GM23338 (cell line): ENCODE data around the gene UNK.

Experiments
- CREB1 ChIP-seq: fragments of 250-450 bp; sonication (Bioruptor Pico); IDR thresholded peaks from 2 replicates; pipeline ENCODE4 v1.5.0; 2020; ENCODE audit warnings: low read depth, mild to moderate bottlenecking, moderate library complexity
- POLR2AphosphoS5 ChIP-seq: IDR thresholded peaks from 2 replicates; pipeline ENCODE4 v1.6.1; 2016; ENCODE audit warnings: antibody characterized with exemption, low read depth
- STAT1 ChIP-seq: IDR thresholded peaks from one replicate; pipeline ENCODE4 v1.6.1; 2016; ENCODE audit warnings: antibody characterized with exemption; ENCODE audit not compliant: unreplicated experiment
- TF ChIP-seq, protein P1 (sequence below), 2 experiments: fragments of 200-600 bp in 1 of 2; sonication (generic) in 1 of 2; conservative IDR thresholded peaks; 2 replicates each; pipeline versions ENCODE4 v1.5.1 to v1.6.1; 2016 to 2017; ENCODE audit warnings: antibody characterized with exemption in 2 of 2, low read depth in 2 of 2, mild to moderate bottlenecking in 2 of 2, moderate library complexity in 1 of 2
- TF ChIP-seq, protein P2 (sequence below): IDR thresholded peaks from one replicate; pipeline ENCODE4 v1.6.1; 2018; ENCODE audit warnings: antibody characterized with exemption; ENCODE audit not compliant: unreplicated experiment

- TF ChIP-seq, protein P1, sequence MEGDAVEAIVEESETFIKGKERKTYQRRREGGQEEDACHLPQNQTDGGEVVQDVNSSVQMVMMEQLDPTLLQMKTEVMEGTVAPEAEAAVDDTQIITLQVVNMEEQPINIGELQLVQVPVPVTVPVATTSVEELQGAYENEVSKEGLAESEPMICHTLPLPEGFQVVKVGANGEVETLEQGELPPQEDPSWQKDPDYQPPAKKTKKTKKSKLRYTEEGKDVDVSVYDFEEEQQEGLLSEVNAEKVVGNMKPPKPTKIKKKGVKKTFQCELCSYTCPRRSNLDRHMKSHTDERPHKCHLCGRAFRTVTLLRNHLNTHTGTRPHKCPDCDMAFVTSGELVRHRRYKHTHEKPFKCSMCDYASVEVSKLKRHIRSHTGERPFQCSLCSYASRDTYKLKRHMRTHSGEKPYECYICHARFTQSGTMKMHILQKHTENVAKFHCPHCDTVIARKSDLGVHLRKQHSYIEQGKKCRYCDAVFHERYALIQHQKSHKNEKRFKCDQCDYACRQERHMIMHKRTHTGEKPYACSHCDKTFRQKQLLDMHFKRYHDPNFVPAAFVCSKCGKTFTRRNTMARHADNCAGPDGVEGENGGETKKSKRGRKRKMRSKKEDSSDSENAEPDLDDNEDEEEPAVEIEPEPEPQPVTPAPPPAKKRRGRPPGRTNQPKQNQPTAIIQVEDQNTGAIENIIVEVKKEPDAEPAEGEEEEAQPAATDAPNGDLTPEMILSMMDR (conservative IDR thresholded peaks at IDR 0.05; ENCODE audit: low read depth in 2 of 2) = peak; percentile 77 to 80
- TF ChIP-seq, protein P2, sequence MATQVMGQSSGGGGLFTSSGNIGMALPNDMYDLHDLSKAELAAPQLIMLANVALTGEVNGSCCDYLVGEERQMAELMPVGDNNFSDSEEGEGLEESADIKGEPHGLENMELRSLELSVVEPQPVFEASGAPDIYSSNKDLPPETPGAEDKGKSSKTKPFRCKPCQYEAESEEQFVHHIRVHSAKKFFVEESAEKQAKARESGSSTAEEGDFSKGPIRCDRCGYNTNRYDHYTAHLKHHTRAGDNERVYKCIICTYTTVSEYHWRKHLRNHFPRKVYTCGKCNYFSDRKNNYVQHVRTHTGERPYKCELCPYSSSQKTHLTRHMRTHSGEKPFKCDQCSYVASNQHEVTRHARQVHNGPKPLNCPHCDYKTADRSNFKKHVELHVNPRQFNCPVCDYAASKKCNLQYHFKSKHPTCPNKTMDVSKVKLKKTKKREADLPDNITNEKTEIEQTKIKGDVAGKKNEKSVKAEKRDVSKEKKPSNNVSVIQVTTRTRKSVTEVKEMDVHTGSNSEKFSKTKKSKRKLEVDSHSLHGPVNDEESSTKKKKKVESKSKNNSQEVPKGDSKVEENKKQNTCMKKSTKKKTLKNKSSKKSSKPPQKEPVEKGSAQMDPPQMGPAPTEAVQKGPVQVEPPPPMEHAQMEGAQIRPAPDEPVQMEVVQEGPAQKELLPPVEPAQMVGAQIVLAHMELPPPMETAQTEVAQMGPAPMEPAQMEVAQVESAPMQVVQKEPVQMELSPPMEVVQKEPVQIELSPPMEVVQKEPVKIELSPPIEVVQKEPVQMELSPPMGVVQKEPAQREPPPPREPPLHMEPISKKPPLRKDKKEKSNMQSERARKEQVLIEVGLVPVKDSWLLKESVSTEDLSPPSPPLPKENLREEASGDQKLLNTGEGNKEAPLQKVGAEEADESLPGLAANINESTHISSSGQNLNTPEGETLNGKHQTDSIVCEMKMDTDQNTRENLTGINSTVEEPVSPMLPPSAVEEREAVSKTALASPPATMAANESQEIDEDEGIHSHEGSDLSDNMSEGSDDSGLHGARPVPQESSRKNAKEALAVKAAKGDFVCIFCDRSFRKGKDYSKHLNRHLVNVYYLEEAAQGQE = peak; percentile 31
- TF ChIP-seq POLR2AphosphoS5 = no peak
- no peak for TF ChIP-seq STAT1
- no peak for TF ChIP-seq CREB1 (CRISPR knock-in tag)
These were observed 45.8 kb downstream of the UNK start for GRCh38 chr17:75830164-75831031.
